ENCODE data around the gene SRSF8. TPM values are rescaled to one million over a fixed set of nuclear protein-coding genes. Genes with fewer than 3 reads are reported as not detected.

SRSF8 gene
- total and polyA plus RNA-seq, 2 of the 4 experiments (the other 2 are of a cell fraction) = 3.4 to 14.3 TPM

GRCh38 chr11:95086151-95086550 lies 19.4 kb downstream of the SRSF8 start:
- Histone ChIP-seq H3K79me1 (ENCODE audit: low read depth in 1 of 2, low read length in 2 of 2) (peaks cover 0 to 5% of the 10 kb centered on the region in 2 experiments; a peak in 1 of 4 replicates), H3K36me3 (ENCODE audit: control insufficient read depth, insufficient read depth, low read length) (no peaks in the 10 kb centered on the region), H3K23ac (ENCODE audit: low read depth, low read length) (peak overlapping the region; percentile 24; the same call in 1 of the 2 replicates), H2AK9ac (replicated peaks; ENCODE audit: low read depth, low read length, poor library complexity) (peak overlapping the region; percentile 48), H4K91ac (ENCODE audit: insufficient read depth, low read depth, low read length) (no peak overlapping the region), H2AFZ (replicated peaks; ENCODE audit: low read length, poor library complexity) (no peak overlapping the region), H3K27ac (ENCODE audit: insufficient read depth, low read length) (no peak overlapping the region), H2BK20ac (ENCODE audit: low read depth, low read length) (no peak overlapping the region), H4K8ac (ENCODE audit: low read depth in 2 of 2, low read length in 2 of 2) (no peak overlapping the region), H3K27me3 (ENCODE audit: control insufficient read depth, insufficient read depth, low read length) (no peaks in the 10 kb centered on the region; the same call in 1 of the 2 replicates), H4K5ac (ENCODE audit: low read depth, low read length) (no peak overlapping the region), H2BK120ac (ENCODE audit: low read depth, low read length) (no peak overlapping the region), H3K9me3 (ENCODE audit: control insufficient read depth, insufficient read depth, low read length) (no peaks in the 10 kb centered on the region), H2BK5ac (ENCODE audit: low read depth, low read length, poor library complexity, severe bottlenecking) (no peak overlapping the region), H3K14ac (replicated peaks; ENCODE audit: low read depth, low read length) (no peak overlapping the region), H2AK5ac (ENCODE audit: low read depth, low read length) (no peak overlapping the region), H3K56ac (ENCODE audit: extremely low read depth, insufficient read depth, low read length) (no peak overlapping the region), H3K4me1 (ENCODE audit: control insufficient read depth, insufficient read depth, low read length) (peaks cover 4% of the 10 kb centered on the region; the same call in 1 of the 2 replicates), H4K20me1 (ENCODE audit: insufficient read depth, low read length) (no peaks in the 10 kb centered on the region), H3K4me2 (ENCODE audit: low read depth, low read length) (no peak overlapping the region), H3K18ac (ENCODE audit: low read depth, low read length) (no peak overlapping the region), H3K9ac (ENCODE audit: low read depth, low read length) (no peak overlapping the region), H3K9me1 (ENCODE audit: insufficient read depth, low read length) (peaks cover 5% of the 10 kb centered on the region; the same call in 1 of the 2 replicates), H3K4ac (ENCODE audit: low read depth, low read length) (no peak overlapping the region), H3K4me3 (ENCODE audit: insufficient read depth, low read depth, low read length) (no peak overlapping the region), H2BK15ac (ENCODE audit: low read depth, low read length) (no peak overlapping the region)
- WGBS, 2 experiments (ENCODE audit: extremely low coverage in 2 of 2, insufficient read length in 1 of 2) = 20% methylated on average over 1 of the region's 2 CpGs; no CpG with 5 or more reads in 1 of the 2 experiments
- BruUV-seq (replicated peaks) = no TSS peak
- dilution Hi-C loops (cut with HindIII; ENCODE audit: low sequenced_read_pairs, unreplicated experiment) = no loop called here
- in situ Hi-C loops (cut with MboI; ENCODE audit: low sequenced_read_pairs) = no loop called here
- intact Hi-C loops (cut with micrococcal nuclease) = no loop called here
- TF ChIP-seq CHD1 (IDR thresholded peaks at IDR 0.05; ENCODE audit: low read depth, low read length) (no peak), NFE2L2 (IDR thresholded peaks at IDR 0.05; ENCODE audit: low read depth, low read length) (no peak), SMC3 (IDR thresholded peaks at IDR 0.05; ENCODE audit: low read depth, low read length) (no peak), BHLHE40 (IDR thresholded peaks at IDR 0.05; ENCODE audit: low read depth, low read length) (no peak), RCOR1 (IDR thresholded peaks at IDR 0.05; ENCODE audit: insufficient replicate concordance, low read length) (no peak), POLR2A (IDR thresholded peaks at IDR 0.05; ENCODE audit: low read depth, low read length) (no peak), MXI1 (IDR thresholded peaks at IDR 0.05; ENCODE audit: borderline replicate concordance, low read depth, low read length) (no peak), MAFK (IDR thresholded peaks at IDR 0.05; ENCODE audit: low read depth, low read length) (no peak), RFX5 (IDR thresholded peaks at IDR 0.05; ENCODE audit: low read depth, low read length) (no peak), RAD21 (IDR thresholded peaks at IDR 0.05; ENCODE audit: low read length) (no peak), FOS (IDR thresholded peaks at IDR 0.05; ENCODE audit: low read depth, low read length) (no peak), MAZ (IDR thresholded peaks at IDR 0.05; ENCODE audit: borderline replicate concordance, low read depth, low read length) (no peak), CEBPB (IDR thresholded peaks at IDR 0.05; ENCODE audit: low read depth, low read length) (no peak)
- TF ChIP-seq, protein P1, sequence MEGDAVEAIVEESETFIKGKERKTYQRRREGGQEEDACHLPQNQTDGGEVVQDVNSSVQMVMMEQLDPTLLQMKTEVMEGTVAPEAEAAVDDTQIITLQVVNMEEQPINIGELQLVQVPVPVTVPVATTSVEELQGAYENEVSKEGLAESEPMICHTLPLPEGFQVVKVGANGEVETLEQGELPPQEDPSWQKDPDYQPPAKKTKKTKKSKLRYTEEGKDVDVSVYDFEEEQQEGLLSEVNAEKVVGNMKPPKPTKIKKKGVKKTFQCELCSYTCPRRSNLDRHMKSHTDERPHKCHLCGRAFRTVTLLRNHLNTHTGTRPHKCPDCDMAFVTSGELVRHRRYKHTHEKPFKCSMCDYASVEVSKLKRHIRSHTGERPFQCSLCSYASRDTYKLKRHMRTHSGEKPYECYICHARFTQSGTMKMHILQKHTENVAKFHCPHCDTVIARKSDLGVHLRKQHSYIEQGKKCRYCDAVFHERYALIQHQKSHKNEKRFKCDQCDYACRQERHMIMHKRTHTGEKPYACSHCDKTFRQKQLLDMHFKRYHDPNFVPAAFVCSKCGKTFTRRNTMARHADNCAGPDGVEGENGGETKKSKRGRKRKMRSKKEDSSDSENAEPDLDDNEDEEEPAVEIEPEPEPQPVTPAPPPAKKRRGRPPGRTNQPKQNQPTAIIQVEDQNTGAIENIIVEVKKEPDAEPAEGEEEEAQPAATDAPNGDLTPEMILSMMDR (conservative IDR thresholded peaks at IDR 0.05; ENCODE audit: low read depth, low read length) = no peak
- TF ChIP-seq, protein P2, sequence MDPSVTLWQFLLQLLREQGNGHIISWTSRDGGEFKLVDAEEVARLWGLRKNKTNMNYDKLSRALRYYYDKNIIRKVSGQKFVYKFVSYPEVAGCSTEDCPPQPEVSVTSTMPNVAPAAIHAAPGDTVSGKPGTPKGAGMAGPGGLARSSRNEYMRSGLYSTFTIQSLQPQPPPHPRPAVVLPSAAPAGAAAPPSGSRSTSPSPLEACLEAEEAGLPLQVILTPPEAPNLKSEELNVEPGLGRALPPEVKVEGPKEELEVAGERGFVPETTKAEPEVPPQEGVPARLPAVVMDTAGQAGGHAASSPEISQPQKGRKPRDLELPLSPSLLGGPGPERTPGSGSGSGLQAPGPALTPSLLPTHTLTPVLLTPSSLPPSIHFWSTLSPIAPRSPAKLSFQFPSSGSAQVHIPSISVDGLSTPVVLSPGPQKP (IDR thresholded peaks at IDR 0.05; ENCODE audit: borderline replicate concordance, low read depth, low read length) = no peak
- TF ChIP-seq, protein P3, sequence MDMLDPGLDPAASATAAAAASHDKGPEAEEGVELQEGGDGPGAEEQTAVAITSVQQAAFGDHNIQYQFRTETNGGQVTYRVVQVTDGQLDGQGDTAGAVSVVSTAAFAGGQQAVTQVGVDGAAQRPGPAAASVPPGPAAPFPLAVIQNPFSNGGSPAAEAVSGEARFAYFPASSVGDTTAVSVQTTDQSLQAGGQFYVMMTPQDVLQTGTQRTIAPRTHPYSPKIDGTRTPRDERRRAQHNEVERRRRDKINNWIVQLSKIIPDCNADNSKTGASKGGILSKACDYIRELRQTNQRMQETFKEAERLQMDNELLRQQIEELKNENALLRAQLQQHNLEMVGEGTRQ (IDR thresholded peaks at IDR 0.05; ENCODE audit: low read depth, low read length) = no peak
- ChIA-PET POLR2A (ENCODE audit: unreplicated experiment) (interaction anchor here (0.5 kb wide), 1 partner anchor 672 kb away, joined by 8 read pairs; no protein-coding TSS in a partner anchor), CTCF (no interaction called here)
- no peak for DNase-seq
- ATAC-seq (ENCODE audit: low read depth) = no peak
